Measurements from ENCODE around the gene PODXL. TPM values are rescaled to one million over a fixed set of nuclear protein-coding genes. Genes with fewer than 3 reads are reported as not detected.

The PODXL gene
- total RNA-seq, 1 donor from 2014 or later, result 160 TPM

- no peak overlapping the region for H3K4me3 ChIP-seq (ENCODE audit: low read depth, low read length)
- no peaks in the 10 kb centered on the region for H3K27me3 ChIP-seq (ENCODE audit: control insufficient read depth, insufficient read depth, low read length)
- DNase-seq (ENCODE audit: low read depth), result no peak
- no peak for TF ChIP-seq CTCF (IDR thresholded peaks at IDR 0.05; ENCODE audit: insufficient read depth, low read length, poor library complexity, severe bottlenecking)
- H3K36me3 ChIP-seq (ENCODE audit: control insufficient read depth, insufficient read depth, low read length), result no peaks in the 10 kb centered on the region
These were observed 46.0 kb upstream of the PODXL start for GRCh38 chr7:131602304-131602993.

GRCh38 chr7:131600085-131600881 lies 43.9 kb upstream of the PODXL start:
- Histone ChIP-seq H3K4me3 (ENCODE audit: low read depth, low read length) (no peak overlapping the region), H3K27me3 (ENCODE audit: control insufficient read depth, insufficient read depth, low read length) (no peaks in the 10 kb centered on the region), H3K36me3 (ENCODE audit: control insufficient read depth, insufficient read depth, low read length) (no peaks in the 10 kb centered on the region)
- no peak for TF ChIP-seq CTCF (IDR thresholded peaks at IDR 0.05; ENCODE audit: insufficient read depth, low read length, poor library complexity, severe bottlenecking)
- no peak for DNase-seq (ENCODE audit: low read depth)

GRCh38 chr7:131596785-131597184 lies 40.4 kb upstream of the PODXL start:
- Histone ChIP-seq H3K4me3 (ENCODE audit: low read depth, low read length) (no peak overlapping the region), H3K36me3 (ENCODE audit: control insufficient read depth, insufficient read depth, low read length) (no peaks in the 10 kb centered on the region), H3K27me3 (ENCODE audit: control insufficient read depth, insufficient read depth, low read length) (peaks cover 2% of the 10 kb centered on the region)
- no peak for DNase-seq (ENCODE audit: low read depth)
- TF ChIP-seq CTCF (IDR thresholded peaks at IDR 0.05; ENCODE audit: insufficient read depth, low read length, poor library complexity, severe bottlenecking), result no peak

- Histone ChIP-seq H3K27me3 (ENCODE audit: control insufficient read depth, insufficient read depth, low read length) (peaks cover 4% of the 10 kb centered on the region), H3K36me3 (ENCODE audit: control insufficient read depth, insufficient read depth, low read length) (no peaks in the 10 kb centered on the region), H3K4me3 (ENCODE audit: low read depth, low read length) (no peak overlapping the region)
- TF ChIP-seq CTCF (IDR thresholded peaks at IDR 0.05; ENCODE audit: insufficient read depth, low read length, poor library complexity, severe bottlenecking), result no peak
- DNase-seq (ENCODE audit: low read depth), result no peak
These were observed 39.3 kb upstream of the PODXL start for GRCh38 chr7:131595699-131596098.

- Histone ChIP-seq H3K4me3 (ENCODE audit: low read depth, low read length) (no peak overlapping the region), H3K27me3 (ENCODE audit: control insufficient read depth, insufficient read depth, low read length) (peaks cover 4% of the 10 kb centered on the region), H3K36me3 (ENCODE audit: control insufficient read depth, insufficient read depth, low read length) (no peaks in the 10 kb centered on the region)
- no peak for DNase-seq (ENCODE audit: low read depth)
- no peak for TF ChIP-seq CTCF (IDR thresholded peaks at IDR 0.05; ENCODE audit: insufficient read depth, low read length, poor library complexity, severe bottlenecking)
These were observed 35.4 kb upstream of the PODXL start for GRCh38 chr7:131591687-131592319.

Measured in kidney epithelial cell (primary cell).